ENCODE results near the gene FOXD2. TPM values are rescaled to one million over a fixed set of nuclear protein-coding genes. Genes with fewer than 3 reads are reported as not detected.
"Not testable (repeated sequence)": the region's sequence is repeated elsewhere in the genome, so short reads cannot be mapped to it uniquely, and the experiment has no call there.

Gene FOXD2
- total RNA-seq, 1 donor: 0.27 TPM

- peak in 1 of 3 donors; percentile 39 for DNase-seq (ENCODE audit: low read depth in 2 of 3, low spot score in 2 of 3)
Measured at GRCh38 chr1:47439017-47439818, 1.4 kb downstream of the FOXD2 start.

GRCh38 chr1:47439819-47440598 lies 2.2 kb downstream of the FOXD2 start:
- DNase-seq (ENCODE audit: low read depth in 2 of 3, low spot score in 2 of 3): no peak

- DNase-seq (ENCODE audit: low read depth in 2 of 3, low spot score in 2 of 3): no peak
Measured at GRCh38 chr1:47440599-47441081, 2.8 kb downstream of the FOXD2 start.

- no peak for DNase-seq (ENCODE audit: low read depth in 2 of 3, low spot score in 2 of 3)
Measured at GRCh38 chr1:47441450-47442106, 3.7 kb downstream of the FOXD2 start.

- DNase-seq (ENCODE audit: low read depth in 2 of 3, low spot score in 2 of 3): no peak
Measured at GRCh38 chr1:47442202-47442601, 4.4 kb downstream of the FOXD2 start.

GRCh38 chr1:47442842-47443529 lies 5.1 kb downstream of the FOXD2 start:
- no peak for DNase-seq (ENCODE audit: low read depth in 2 of 3, low spot score in 2 of 3)

GRCh38 chr1:47443530-47444296 lies 5.9 kb downstream of the FOXD2 start:
- DNase-seq (ENCODE audit: low read depth in 2 of 3, low spot score in 2 of 3): peak in 1 of 3 donors; percentile 34

GRCh38 chr1:47444297-47444561 lies 6.4 kb downstream of the FOXD2 start:
- peak in 1 of 3 donors; percentile 31 for DNase-seq (ENCODE audit: low read depth in 2 of 3, low spot score in 2 of 3)

- peak in 1 of 3 donors; percentile 28 for DNase-seq (ENCODE audit: low read depth in 2 of 3, low spot score in 2 of 3)
Measured at GRCh38 chr1:47444562-47445465, 7.0 kb downstream of the FOXD2 start.

- DNase-seq (ENCODE audit: low read depth in 2 of 3, low spot score in 2 of 3): no peak
Measured at GRCh38 chr1:47445823-47446550, 8.1 kb downstream of the FOXD2 start.

GRCh38 chr1:47448462-47449222 lies 10.8 kb downstream of the FOXD2 start:
- DNase-seq (ENCODE audit: low read depth in 2 of 3, low spot score in 2 of 3): no peak

- DNase-seq (ENCODE audit: low read depth in 2 of 3, low spot score in 2 of 3): no peak
Measured at GRCh38 chr1:47449822-47450552, 12.1 kb downstream of the FOXD2 start.

- DNase-seq (ENCODE audit: low read depth in 2 of 3, low spot score in 2 of 3): no peak
Measured at GRCh38 chr1:47450606-47451005, 12.8 kb downstream of the FOXD2 start.

GRCh38 chr1:47452426-47452825 lies 14.6 kb downstream of the FOXD2 start:
- DNase-seq (ENCODE audit: low read depth in 2 of 3, low spot score in 2 of 3): no peak

GRCh38 chr1:47453910-47454309 lies 16.1 kb downstream of the FOXD2 start:
- DNase-seq (ENCODE audit: low read depth in 2 of 3, low spot score in 2 of 3): not testable (repeated sequence)

- DNase-seq (ENCODE audit: low read depth in 2 of 3, low spot score in 2 of 3): no peak
Measured at GRCh38 chr1:47456250-47456649, 18.4 kb downstream of the FOXD2 start.

- not testable (repeated sequence) for DNase-seq (ENCODE audit: low read depth in 2 of 3, low spot score in 2 of 3)
Measured at GRCh38 chr1:47457547-47457946, 19.7 kb downstream of the FOXD2 start.

Measured in hematopoietic multipotent progenitor cell (in vitro differentiated cells).